ENCODE results near the gene SLC11A2.

Gene SLC11A2

DNA sequence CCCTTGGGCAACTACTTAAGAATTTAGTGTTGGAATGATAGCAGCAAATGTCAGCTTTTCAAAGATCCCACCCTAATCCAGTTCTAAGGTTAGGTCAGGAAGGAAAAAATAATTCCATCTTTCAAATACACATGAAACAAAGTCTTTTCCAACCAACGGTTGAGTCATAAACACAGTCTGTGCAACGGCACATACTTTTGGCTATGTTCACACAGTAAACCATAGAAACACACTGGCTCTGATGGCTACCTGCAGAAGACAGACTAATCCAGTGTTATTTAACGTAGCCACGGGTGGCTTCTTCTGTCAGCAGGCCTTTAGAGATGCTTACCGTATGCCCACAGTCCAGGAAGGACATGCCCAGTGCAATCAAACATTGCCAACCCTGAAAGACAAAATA is 38.1 kb downstream of the SLC11A2 start:
- Histone ChIP-seq H3K4me3 (ENCODE audit: low read length) (no peak overlapping the region), H3K9ac (ENCODE audit: low read length) (no peak overlapping the region), H3K27ac (ENCODE audit: low read length) (no peak overlapping the region), H3K79me2 (ENCODE audit: low read length) (no peaks in the 10 kb centered on the region), H4K20me1 (ENCODE audit: insufficient read depth, low read length) (0 out of 2 replicates have a peak, but pooled peaks cover 4% of the 10 kb centered on the region), H3K9me3 (ENCODE audit: insufficient read depth, low read length) (no peaks in the 10 kb centered on the region), H3K4me1 (ENCODE audit: low read length) (peaks cover 26% of the 10 kb centered on the region), H3K4me2 (ENCODE audit: low read length) (no peak overlapping the region), H3K36me3 (replicated peaks; ENCODE audit: low read depth, low read length) (peaks cover 42% of the 10 kb centered on the region), H3K27me3 (ENCODE audit: low read depth, low read length) (no peaks in the 10 kb centered on the region), H2AFZ (ENCODE audit: low read depth, low read length) (no peak overlapping the region)
- TF ChIP-seq EZH2phosphoT487 (IDR thresholded peaks at IDR 0.05; ENCODE audit: low read depth) (no peak), CTCF (IDR thresholded peaks at IDR 0.05; ENCODE audit: low read depth, low read length) (no peak)

- Histone ChIP-seq H3K27ac (ENCODE audit: low read length) (no peak overlapping the region), H4K20me1 (ENCODE audit: insufficient read depth, low read length) (0 out of 2 replicates have a peak, but pooled peaks cover 4% of the 10 kb centered on the region), H3K9ac (ENCODE audit: low read length) (no peak overlapping the region), H3K79me2 (ENCODE audit: low read length) (no peaks in the 10 kb centered on the region), H2AFZ (ENCODE audit: low read depth, low read length) (no peak overlapping the region), H3K36me3 (replicated peaks; ENCODE audit: low read depth, low read length) (peaks cover 36% of the 10 kb centered on the region), H3K4me1 (ENCODE audit: low read length) (peaks cover 26% of the 10 kb centered on the region), H3K4me2 (ENCODE audit: low read length) (no peak overlapping the region), H3K9me3 (ENCODE audit: insufficient read depth, low read length) (no peaks in the 10 kb centered on the region), H3K27me3 (ENCODE audit: low read depth, low read length) (no peaks in the 10 kb centered on the region), H3K4me3 (ENCODE audit: low read length) (no peak overlapping the region)
- TF ChIP-seq CTCF (IDR thresholded peaks at IDR 0.05; ENCODE audit: low read depth, low read length), result peak; percentile 70
- no peak for TF ChIP-seq EZH2phosphoT487 (IDR thresholded peaks at IDR 0.05; ENCODE audit: low read depth)
These were observed 39.0 kb downstream of the SLC11A2 start for GRCh38 chr12:50986966-50987737.

- TF ChIP-seq EZH2phosphoT487 (IDR thresholded peaks at IDR 0.05; ENCODE audit: low read depth), result no peak
- TF ChIP-seq CTCF (IDR thresholded peaks at IDR 0.05; ENCODE audit: low read depth, low read length), result no peak
- H3K27ac ChIP-seq (ENCODE audit: low read length), result no peak overlapping the region
- no peak overlapping the region for H3K9ac ChIP-seq (ENCODE audit: low read length)
- H3K9me3 ChIP-seq (ENCODE audit: insufficient read depth, low read length), result no peaks in the 10 kb centered on the region
- no peak overlapping the region for H3K4me3 ChIP-seq (ENCODE audit: low read length)
- peaks cover 8% of the 10 kb centered on the region for H3K4me1 ChIP-seq (ENCODE audit: low read length)
- H3K79me2 ChIP-seq (ENCODE audit: low read length), result no peaks in the 10 kb centered on the region
- H3K36me3 ChIP-seq (replicated peaks; ENCODE audit: low read depth, low read length), result peaks cover 27% of the 10 kb centered on the region
- no peaks in the 10 kb centered on the region for H3K27me3 ChIP-seq (ENCODE audit: low read depth, low read length)
- no peaks in the 10 kb centered on the region for H4K20me1 ChIP-seq (ENCODE audit: insufficient read depth, low read length)
- no peak overlapping the region for H2AFZ ChIP-seq (ENCODE audit: low read depth, low read length)
- no peak overlapping the region for H3K4me2 ChIP-seq (ENCODE audit: low read length)
These were observed 40.9 kb downstream of the SLC11A2 start for GRCh38 chr12:50985322-50985721.

DNA sequence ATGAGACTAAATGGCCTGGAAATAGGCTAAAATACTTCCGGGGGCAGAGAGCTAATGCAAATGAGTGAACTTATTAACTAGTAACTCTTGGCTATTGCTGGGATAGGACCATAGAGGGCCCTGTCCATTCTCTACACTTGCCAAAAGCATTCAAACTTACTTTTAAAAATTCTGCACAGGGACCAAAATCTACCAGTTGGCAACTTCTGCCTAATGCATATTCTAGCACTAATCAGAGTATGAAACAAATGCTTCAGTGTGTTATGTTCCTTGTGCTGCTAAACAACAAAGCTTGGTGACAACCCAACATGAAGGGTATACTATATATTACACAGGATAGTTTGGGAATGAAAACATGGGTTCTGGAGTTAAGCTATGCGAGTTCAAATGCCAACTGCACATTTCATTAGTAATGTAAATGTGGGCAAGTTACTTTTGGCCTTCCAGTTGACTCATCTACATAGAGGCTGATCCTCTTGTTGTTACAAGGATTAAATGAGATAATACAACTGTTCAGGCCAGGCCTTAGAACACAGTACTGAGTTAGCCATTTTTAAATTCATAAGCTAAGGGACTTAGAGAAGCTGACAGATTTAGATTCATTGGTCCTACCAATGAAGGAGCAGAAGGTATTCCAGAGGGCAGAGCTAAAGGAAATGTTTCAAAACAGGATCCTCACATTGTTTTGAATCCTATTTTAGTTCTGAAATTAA is 41.4 kb downstream of the SLC11A2 start:
- H2AFZ ChIP-seq (ENCODE audit: low read depth, low read length), result no peak overlapping the region
- H3K9me3 ChIP-seq (ENCODE audit: insufficient read depth, low read length), result no peaks in the 10 kb centered on the region
- no peaks in the 10 kb centered on the region for H4K20me1 ChIP-seq (ENCODE audit: insufficient read depth, low read length)
- H3K4me1 ChIP-seq (ENCODE audit: low read length), result peaks cover 9% of the 10 kb centered on the region
- H3K27ac ChIP-seq (ENCODE audit: low read length), result no peak overlapping the region
- TF ChIP-seq CTCF (IDR thresholded peaks at IDR 0.05; ENCODE audit: low read depth, low read length) (no peak), EZH2phosphoT487 (IDR thresholded peaks at IDR 0.05; ENCODE audit: low read depth) (no peak)
- H3K27me3 ChIP-seq (ENCODE audit: low read depth, low read length), result no peaks in the 10 kb centered on the region
- peaks cover 29% of the 10 kb centered on the region for H3K36me3 ChIP-seq (replicated peaks; ENCODE audit: low read depth, low read length)
- no peak overlapping the region for H3K9ac ChIP-seq (ENCODE audit: low read length)
- H3K4me3 ChIP-seq (ENCODE audit: low read length), result no peak overlapping the region
- no peak overlapping the region for H3K4me2 ChIP-seq (ENCODE audit: low read length)
- no peaks in the 10 kb centered on the region for H3K79me2 ChIP-seq (ENCODE audit: low read length)

All from OCI-LY3 (cell line).